ENCODE measurements around the gene GPRC5C. TPM values are rescaled to one million over a fixed set of nuclear protein-coding genes. Genes with fewer than 3 reads are reported as not detected.
A peak's percentile ranks its signal among the peaks of the same experiment; 100 is the strongest.

GPRC5C gene
- total and polyA plus RNA-seq, 7 donors: 6.1 to 78.1 (median 16.9) TPM

DNA sequence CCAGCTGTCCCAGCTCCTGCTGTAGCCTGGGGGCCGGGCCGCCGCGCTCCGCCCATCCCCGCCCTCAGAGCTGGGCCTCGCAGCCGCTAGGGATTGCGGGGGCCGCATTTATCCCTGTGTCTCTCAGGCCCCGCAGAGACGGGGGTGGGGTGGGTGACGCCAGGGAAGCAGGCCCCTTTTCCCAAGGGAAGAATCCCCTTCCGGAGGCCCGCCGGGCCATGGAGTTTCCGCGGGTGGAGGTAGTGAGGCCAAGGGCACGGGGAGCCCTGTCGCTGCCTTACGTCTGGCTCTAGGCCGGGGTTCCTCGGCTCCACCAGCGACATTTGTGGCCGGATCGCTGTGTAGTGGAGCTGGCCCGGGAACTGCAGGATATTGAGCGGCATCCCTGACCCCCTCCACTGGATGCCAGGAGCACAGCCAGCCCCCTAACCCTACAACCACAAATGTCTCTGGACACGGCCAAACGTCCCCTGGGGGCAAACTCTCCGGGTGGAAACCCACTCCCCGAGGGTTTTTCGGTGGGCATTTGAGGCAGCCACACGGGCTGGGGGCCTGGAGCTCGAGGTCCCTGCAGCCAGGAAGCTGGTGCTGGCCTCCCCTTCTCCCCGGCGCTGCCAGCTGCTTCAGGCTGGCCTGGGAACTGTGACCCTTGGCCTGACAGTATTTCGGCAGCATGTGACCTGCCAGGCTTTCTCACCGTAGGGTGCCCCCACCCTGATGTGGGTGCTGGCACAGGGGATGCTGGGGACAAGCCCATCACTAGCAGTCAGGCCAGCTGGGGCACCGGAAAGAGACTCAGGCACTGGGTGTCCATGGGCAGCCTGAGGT, 22.5 kb downstream of the GPRC5C start:
- Histone ChIP-seq H3K4me3 (peak overlapping the region; percentile 21 to 50 (median 48)), H3K4me1 (peaks cover 0 to 29% (median 23%) of the 10 kb centered on the region in 4 donors), H3K27me3 (no peaks in the 10 kb centered on the region), H3K36me3 (no peaks in the 10 kb centered on the region), H3K27ac (peak overlapping the region; percentile 72 to 79 (median 77)), H3K9me3 (no peaks in the 10 kb centered on the region)
- TF ChIP-seq POLR2AphosphoS5 (IDR thresholded peaks at IDR 0.05): peak; percentile 71 to 88 (median 82)
- TF ChIP-seq EP300 (IDR thresholded peaks at IDR 0.05): peak in 1 of 4 donors; percentile 15
- peak; percentile 48 to 54 for TF ChIP-seq POLR2A (IDR thresholded peaks at IDR 0.05)
- peak in 1 of 4 experiments; percentile 35 for TF ChIP-seq CTCF (IDR thresholded peaks at IDR 0.05)
- DNase-seq: peak; percentile 95
- 5 to 16% methylated on average over 40 of the region's 40 CpGs for WGBS, 2 donors
- intact Hi-C loops (cut with DNase I): loop anchor here (1.0 to 5.0 kb wide), 4 partner anchors 23 to 408 kb away; partner anchors contain the start of genes RPL38 and TTYH2

GRCh38 chr17:74455025-74455545, 23.2 kb downstream of the GPRC5C start:
- H3K27me3 ChIP-seq: no peaks in the 10 kb centered on the region
- H3K4me3 ChIP-seq: no peak overlapping the region
- 21 to 60% methylated on average over 15 of the region's 15 CpGs for WGBS, 2 donors
- intact Hi-C loops (cut with DNase I): loop anchor here (5.0 kb wide), 1 partner anchor 253 kb away; the partner anchor contains the start of gene RPL38
- H3K4me1 ChIP-seq: peaks cover 0 to 29% (median 23%) of the 10 kb centered on the region in 4 donors
- DNase-seq: no peak
- peak overlapping the region; percentile 72 to 79 (median 77) for H3K27ac ChIP-seq
- TF ChIP-seq CTCF (IDR thresholded peaks at IDR 0.05) (no peak), EP300 (IDR thresholded peaks at IDR 0.05) (no peak), POLR2A (IDR thresholded peaks at IDR 0.05) (no peak), POLR2AphosphoS5 (IDR thresholded peaks at IDR 0.05) (no peak)
- no peaks in the 10 kb centered on the region for H3K36me3 ChIP-seq
- H3K9me3 ChIP-seq: no peaks in the 10 kb centered on the region

GRCh38 chr17:74455821-74456220, 23.9 kb downstream of the GPRC5C start:
- no peak overlapping the region for H3K27ac ChIP-seq
- WGBS, 2 donors: 86 to 89% methylated on average over 5 of the region's 5 CpGs
- H3K9me3 ChIP-seq: no peaks in the 10 kb centered on the region
- no peaks in the 10 kb centered on the region for H3K27me3 ChIP-seq
- no peaks in the 10 kb centered on the region for H3K36me3 ChIP-seq
- intact Hi-C loops (cut with DNase I): loop anchor here (5.0 kb wide), 1 partner anchor 254 kb away; the partner anchor contains the start of gene RPL38
- no peak for DNase-seq
- H3K4me1 ChIP-seq: peaks cover 0 to 29% (median 23%) of the 10 kb centered on the region in 4 donors
- H3K4me3 ChIP-seq: no peak overlapping the region
- no peak for TF ChIP-seq CTCF (IDR thresholded peaks at IDR 0.05)
- no peak for TF ChIP-seq POLR2A (IDR thresholded peaks at IDR 0.05)
- no peak for TF ChIP-seq EP300 (IDR thresholded peaks at IDR 0.05)
- TF ChIP-seq POLR2AphosphoS5 (IDR thresholded peaks at IDR 0.05): no peak

DNA sequence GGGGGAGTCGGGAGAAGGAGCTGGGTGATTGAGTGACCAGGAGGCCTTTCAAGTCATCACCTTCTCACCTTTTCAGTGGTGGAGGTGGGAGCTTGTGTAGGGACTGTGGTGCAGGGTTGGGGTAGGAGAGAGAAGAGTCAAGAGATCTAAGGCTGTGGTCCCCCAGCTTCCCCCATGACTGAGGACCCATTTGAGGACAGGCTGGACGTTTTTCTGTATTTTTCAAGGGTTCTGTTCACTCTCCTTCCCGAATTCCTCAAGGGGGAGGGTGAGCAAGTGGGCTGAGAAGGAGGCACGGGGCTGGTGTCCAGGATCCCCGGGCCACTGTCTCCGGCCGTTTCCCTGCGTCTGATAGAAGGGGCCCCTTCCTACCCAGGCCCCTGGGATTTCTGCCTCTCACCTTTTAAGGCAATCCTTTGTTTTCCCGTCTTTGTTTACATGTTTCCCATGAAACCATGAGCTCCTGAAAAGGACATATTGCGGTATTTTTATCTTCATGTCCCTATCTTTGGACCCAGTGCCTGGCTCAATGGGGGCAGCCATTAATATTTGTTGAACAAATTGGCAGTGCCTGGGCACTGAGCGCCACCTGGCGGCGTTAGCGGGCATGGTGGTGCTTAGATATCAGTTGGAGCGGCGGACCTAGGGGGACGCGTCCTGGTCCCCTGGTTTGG, 25.4 kb downstream of the GPRC5C start:
- intact Hi-C loops (cut with DNase I): loop anchor here (1.0 to 5.0 kb wide), 2 partner anchors 78 to 255 kb away; partner anchors contain the start of gene RPL38
- peak; percentile 88 for DNase-seq
- TF ChIP-seq POLR2AphosphoS5 (IDR thresholded peaks at IDR 0.05): peak in 1 of 4 donors; percentile 27
- TF ChIP-seq CTCF (IDR thresholded peaks at IDR 0.05): peak; percentile 97 to 98 (median 97)
- TF ChIP-seq EP300 (IDR thresholded peaks at IDR 0.05): no peak
- no peak for TF ChIP-seq POLR2A (IDR thresholded peaks at IDR 0.05)
- no peaks in the 10 kb centered on the region for H3K9me3 ChIP-seq
- WGBS, 2 donors: 23 to 29% methylated on average over 18 of the region's 18 CpGs
- H3K36me3 ChIP-seq: no peaks in the 10 kb centered on the region
- H3K27ac ChIP-seq: no peak overlapping the region
- no peaks in the 10 kb centered on the region for H3K27me3 ChIP-seq
- no peak overlapping the region for H3K4me3 ChIP-seq
- peaks cover 0 to 29% (median 23%) of the 10 kb centered on the region in 4 donors for H3K4me1 ChIP-seq
